ENCODE measurements around the gene FRMD5.

The FRMD5 gene

DNA sequence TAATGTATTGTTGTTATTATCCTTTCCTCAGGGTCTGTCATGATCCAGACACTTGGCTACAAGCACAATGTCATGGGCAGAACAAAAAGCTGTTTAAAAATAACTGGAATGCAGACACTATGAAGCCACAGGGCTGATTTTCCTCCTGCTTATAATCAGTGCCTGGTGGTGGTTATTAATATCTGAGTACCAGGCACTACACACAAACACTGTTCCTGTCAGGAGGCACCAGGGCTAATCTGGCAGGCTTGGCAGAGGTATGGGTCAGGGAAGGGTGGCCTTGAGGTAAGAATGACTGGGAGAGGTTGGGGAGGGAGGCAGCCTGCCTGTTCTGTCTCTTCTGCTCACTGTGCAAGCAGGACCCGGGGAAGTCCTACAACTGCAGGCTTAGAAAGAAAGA lies 301.1 kb downstream of the FRMD5 start:
- H3K27ac ChIP-seq (ENCODE audit: low read depth, low read length) = no peak overlapping the region
- H3K79me2 ChIP-seq (ENCODE audit: control insufficient read depth, low read length) = no peaks in the 10 kb centered on the region
- H3K4me1 ChIP-seq (ENCODE audit: control insufficient read depth, low read length) = no peaks in the 10 kb centered on the region
- TF ChIP-seq, protein P1, sequence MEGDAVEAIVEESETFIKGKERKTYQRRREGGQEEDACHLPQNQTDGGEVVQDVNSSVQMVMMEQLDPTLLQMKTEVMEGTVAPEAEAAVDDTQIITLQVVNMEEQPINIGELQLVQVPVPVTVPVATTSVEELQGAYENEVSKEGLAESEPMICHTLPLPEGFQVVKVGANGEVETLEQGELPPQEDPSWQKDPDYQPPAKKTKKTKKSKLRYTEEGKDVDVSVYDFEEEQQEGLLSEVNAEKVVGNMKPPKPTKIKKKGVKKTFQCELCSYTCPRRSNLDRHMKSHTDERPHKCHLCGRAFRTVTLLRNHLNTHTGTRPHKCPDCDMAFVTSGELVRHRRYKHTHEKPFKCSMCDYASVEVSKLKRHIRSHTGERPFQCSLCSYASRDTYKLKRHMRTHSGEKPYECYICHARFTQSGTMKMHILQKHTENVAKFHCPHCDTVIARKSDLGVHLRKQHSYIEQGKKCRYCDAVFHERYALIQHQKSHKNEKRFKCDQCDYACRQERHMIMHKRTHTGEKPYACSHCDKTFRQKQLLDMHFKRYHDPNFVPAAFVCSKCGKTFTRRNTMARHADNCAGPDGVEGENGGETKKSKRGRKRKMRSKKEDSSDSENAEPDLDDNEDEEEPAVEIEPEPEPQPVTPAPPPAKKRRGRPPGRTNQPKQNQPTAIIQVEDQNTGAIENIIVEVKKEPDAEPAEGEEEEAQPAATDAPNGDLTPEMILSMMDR (IDR thresholded peaks at IDR 0.05; ENCODE audit: low read depth, low read length, poor library complexity, severe bottlenecking) = no peak
- no peak for TF ChIP-seq EZH2phosphoT487 (IDR thresholded peaks at IDR 0.05; ENCODE audit: borderline replicate concordance, low read length)
- H3K4me3 ChIP-seq (ENCODE audit: low read length) = no peak overlapping the region
- H3F3A ChIP-seq (ENCODE audit: control insufficient read depth, insufficient read depth) = peaks cover 9% of the 10 kb centered on the region
- peaks cover 13% of the 10 kb centered on the region; the same call in 1 of the 2 replicates for H3K36me3 ChIP-seq (ENCODE audit: control insufficient read depth, low read length)
- no peak overlapping the region for H3K4me2 ChIP-seq (ENCODE audit: low read length)
- no peaks in the 10 kb centered on the region for H3K27me3 ChIP-seq (ENCODE audit: control insufficient read depth, low read length)
- no peaks in the 10 kb centered on the region for H3K9me2 ChIP-seq (replicated peaks; ENCODE audit: control insufficient read depth, low read length)
- H3K9me3 ChIP-seq (ENCODE audit: control insufficient read depth, insufficient read depth, low read length) = no peaks in the 10 kb centered on the region
- 0 out of 2 replicates have a peak, but pooled peaks cover 3% of the 10 kb centered on the region for H4K20me1 ChIP-seq (ENCODE audit: control insufficient read depth, insufficient read depth, low read depth, low read length)

DNA sequence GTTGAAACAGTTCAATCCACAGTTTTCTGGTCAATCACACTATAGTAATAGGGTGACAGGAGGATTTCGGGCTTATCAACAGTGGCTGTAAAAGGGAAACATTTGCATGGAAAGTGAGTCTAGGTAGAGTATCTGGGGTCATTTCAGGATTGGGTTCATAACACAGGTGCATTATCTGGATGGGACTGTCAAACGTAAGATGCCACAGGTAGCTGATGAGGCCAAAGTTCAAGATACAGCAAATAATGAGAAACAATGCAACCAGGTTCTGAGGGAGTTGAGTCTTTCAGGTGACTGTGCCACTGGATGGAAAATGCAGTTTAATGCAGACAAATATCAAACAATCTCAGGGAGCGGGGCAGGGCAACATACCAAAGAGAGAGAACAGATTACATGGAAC lies 306.0 kb downstream of the FRMD5 start:
- Histone ChIP-seq H3K27me3 (ENCODE audit: control insufficient read depth, low read length) (no peaks in the 10 kb centered on the region), H3K4me3 (ENCODE audit: low read length) (no peak overlapping the region), H3K4me2 (ENCODE audit: low read length) (no peak overlapping the region), H3F3A (ENCODE audit: control insufficient read depth, insufficient read depth) (peaks cover 48% of the 10 kb centered on the region), H3K9me2 (replicated peaks; ENCODE audit: control insufficient read depth, low read length) (no peaks in the 10 kb centered on the region), H3K4me1 (ENCODE audit: control insufficient read depth, low read length) (no peaks in the 10 kb centered on the region), H3K27ac (ENCODE audit: low read depth, low read length) (no peak overlapping the region), H3K9me3 (ENCODE audit: control insufficient read depth, insufficient read depth, low read length) (no peaks in the 10 kb centered on the region), H3K36me3 (ENCODE audit: control insufficient read depth, low read length) (peaks cover 34% of the 10 kb centered on the region), H3K79me2 (ENCODE audit: control insufficient read depth, low read length) (no peaks in the 10 kb centered on the region), H4K20me1 (ENCODE audit: control insufficient read depth, insufficient read depth, low read depth, low read length) (no peaks in the 10 kb centered on the region; the same call in 1 of the 2 replicates)
- TF ChIP-seq, protein P1 (IDR thresholded peaks at IDR 0.05; ENCODE audit: low read depth, low read length, poor library complexity, severe bottlenecking) = no peak

DNA sequence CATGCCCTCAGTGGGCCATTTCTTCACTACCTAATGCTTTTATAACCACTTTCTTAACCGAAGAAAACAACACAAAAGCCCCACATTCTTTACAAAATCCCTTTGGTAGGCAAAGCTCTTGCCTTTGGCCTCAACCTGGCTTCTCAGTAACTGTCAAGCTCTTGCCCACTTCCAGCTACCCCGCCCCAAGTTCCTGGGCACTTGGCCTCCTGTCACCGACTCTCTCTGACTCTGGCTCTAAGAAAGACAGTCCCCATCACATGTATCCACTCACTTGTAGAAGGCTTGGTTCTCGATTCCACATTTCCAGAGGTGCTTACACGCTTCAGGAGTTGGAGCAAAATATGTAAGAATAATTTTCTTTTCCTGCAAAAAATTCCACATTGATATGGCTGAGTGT lies 307.2 kb downstream of the FRMD5 start:
- no peaks in the 10 kb centered on the region for H3K27me3 ChIP-seq (ENCODE audit: control insufficient read depth, low read length)
- H3K4me2 ChIP-seq (ENCODE audit: low read length) = no peak overlapping the region
- peaks cover 45% of the 10 kb centered on the region for H3K36me3 ChIP-seq (ENCODE audit: control insufficient read depth, low read length)
- no peak overlapping the region for H3K27ac ChIP-seq (ENCODE audit: low read depth, low read length)
- H3K9me2 ChIP-seq (replicated peaks; ENCODE audit: control insufficient read depth, low read length) = no peaks in the 10 kb centered on the region
- H3K4me3 ChIP-seq (ENCODE audit: low read length) = no peak overlapping the region
- H4K20me1 ChIP-seq (ENCODE audit: control insufficient read depth, insufficient read depth, low read depth, low read length) = no peaks in the 10 kb centered on the region; the same call in 1 of the 2 replicates
- H3K4me1 ChIP-seq (ENCODE audit: control insufficient read depth, low read length) = no peaks in the 10 kb centered on the region
- H3K79me2 ChIP-seq (ENCODE audit: control insufficient read depth, low read length) = no peaks in the 10 kb centered on the region
- H3F3A ChIP-seq (ENCODE audit: control insufficient read depth, insufficient read depth) = peaks cover 58% of the 10 kb centered on the region
- no peaks in the 10 kb centered on the region for H3K9me3 ChIP-seq (ENCODE audit: control insufficient read depth, insufficient read depth, low read length)
- TF ChIP-seq EZH2phosphoT487 (IDR thresholded peaks at IDR 0.05; ENCODE audit: borderline replicate concordance, low read length) = no peak
- TF ChIP-seq, protein P1 (IDR thresholded peaks at IDR 0.05; ENCODE audit: low read depth, low read length, poor library complexity, severe bottlenecking) = no peak
